Hepatic stellate cell (primary cell): ENCODE results near the gene CCDC57.

ENCODE experiments used
- DNase-seq: peaks from one replicate; pipeline ENCODE4 v3.0.0; 2011; ENCODE audit warnings: low spot score

Gene CCDC57

DNA sequence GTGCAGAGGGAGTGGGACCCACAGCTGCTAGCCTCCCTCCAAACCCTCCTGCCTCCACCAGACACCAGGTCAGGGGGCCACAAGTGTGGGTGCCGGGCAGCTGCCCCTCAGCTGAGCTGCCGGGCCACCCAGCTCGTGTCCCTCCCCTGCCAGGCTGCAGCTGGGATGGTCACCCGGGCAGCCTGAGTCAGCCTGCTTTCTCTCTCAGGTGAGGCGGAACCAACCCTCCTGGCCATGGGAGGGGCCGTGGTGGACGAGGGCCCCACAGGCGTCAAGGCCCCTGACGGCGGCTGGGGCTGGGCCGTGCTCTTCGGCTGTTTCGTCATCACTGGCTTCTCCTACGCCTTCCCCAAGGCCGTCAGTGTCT, 23.1 kb upstream of the CCDC57 start:
- DNase-seq = no peak

DNA sequence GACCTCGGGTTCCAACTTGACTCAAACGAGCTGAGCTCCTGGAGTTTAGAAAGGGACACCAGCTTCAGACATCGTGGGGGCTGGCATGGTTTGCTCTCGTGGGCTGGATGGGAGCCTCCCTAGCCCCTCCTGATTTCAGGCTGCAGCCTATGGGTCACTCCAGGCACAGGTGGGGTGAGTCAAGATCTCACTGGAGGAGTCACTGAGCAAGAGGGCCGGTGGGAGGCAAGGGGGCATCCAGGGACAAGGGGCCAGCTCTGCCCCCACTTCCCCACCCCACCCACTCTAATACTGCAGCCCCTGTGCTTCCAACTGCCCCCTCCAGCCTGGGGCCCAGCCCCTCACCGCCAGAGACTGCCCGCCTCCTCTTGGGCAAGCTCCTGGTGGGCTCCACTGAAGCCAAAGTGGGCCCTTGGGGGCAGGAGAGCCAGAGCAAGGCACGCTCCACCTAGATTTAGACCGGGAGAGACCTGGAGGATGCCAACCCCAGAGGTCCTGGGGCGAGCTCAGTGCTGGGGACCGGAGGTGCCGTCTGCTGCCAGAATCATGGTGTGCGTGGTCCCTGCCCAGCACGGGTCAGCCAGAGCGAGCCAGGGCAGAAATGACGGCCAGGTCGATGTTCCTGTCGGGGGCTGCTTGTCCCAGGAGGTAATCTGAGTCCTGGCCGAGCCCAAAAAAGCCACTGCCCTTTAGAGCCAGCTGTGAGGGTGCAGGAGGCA, 22.6 kb upstream of the CCDC57 start:
- no peak for DNase-seq

DNA sequence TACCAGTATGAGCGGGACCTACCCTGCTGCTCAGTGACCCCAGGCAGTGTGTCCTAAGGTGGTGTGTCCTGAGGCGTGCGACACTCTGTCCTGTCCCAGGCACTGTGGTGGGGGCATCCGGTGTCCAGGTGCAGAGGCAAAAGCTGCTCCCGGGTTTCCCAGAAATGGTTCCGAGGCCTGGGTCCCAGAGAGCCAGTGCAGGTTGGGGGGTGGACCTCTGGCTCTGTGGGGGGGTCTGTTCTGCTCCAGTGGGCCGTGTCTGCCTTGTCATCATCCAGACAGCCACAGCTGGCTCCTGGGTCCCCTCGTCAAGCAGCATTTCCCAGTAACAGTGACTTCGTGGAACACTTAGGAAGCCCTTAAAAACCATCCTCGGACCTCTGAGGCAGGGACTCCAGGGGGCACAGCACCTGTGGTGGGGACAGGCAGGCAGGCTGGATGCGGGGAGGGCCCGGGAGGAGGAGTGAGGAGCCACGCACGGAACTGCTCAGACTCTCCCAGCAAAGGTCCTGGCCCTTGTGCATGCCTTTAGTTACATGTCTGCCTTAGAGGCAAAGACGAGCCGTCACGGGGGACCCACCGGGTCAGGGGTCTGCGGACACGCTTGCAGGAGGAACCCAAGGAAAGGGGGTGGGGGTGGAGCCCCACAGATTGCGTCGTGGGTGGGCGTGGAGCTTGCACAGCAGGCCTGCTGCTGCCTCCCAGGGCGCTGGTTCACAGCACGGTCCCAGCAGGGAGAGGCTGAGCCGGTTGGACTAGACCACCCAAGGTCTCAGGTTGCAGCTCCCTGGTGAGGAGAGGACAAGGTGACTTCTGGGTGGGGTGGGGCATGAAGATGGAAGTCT, 21.8 kb upstream of the CCDC57 start:
- DNase-seq = no peak

DNA sequence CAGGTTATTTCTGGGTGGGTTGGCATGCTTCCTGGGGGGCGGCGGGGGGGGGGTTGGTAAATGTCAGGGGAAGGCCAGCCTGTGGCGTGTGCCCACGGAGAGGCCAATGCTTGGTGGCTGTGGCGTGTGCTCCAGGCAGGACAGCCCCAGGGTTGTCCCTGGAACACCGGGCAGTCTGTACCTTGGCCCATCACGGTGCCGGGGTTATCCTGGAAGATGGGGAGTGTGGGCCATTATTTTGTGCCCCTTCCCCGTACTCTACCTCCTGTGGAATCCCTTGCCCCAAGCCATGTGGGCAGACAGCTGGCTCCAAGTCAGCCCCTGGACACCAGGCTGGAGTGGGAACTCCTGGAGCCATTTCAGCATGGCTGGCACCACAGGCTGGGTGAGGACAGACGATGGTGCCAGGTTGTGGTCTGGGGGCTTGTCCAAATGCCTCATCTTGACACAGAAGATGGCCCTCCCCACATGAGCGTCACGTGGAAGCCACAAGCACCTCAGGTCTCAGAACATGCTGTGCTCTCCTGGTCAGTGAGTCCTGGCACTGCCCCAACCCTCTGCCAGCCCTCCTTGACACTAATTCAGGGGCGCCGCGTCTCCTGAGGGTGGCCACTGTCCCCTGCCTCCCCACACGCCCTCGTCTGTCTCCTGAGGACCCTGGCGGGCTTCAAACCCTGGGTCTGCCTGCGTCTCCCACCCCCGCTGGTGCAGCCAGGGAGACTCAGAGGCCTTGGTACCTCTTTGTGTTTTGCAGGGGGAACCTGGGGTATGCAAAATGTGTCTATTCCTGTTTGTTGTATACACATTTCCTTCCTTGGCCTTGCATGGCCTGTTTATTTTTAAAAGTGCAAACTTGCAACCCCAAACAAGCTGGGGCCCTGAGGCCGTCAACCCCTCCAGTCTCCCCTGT, 20.5 kb upstream of the CCDC57 start:
- no peak for DNase-seq

DNA sequence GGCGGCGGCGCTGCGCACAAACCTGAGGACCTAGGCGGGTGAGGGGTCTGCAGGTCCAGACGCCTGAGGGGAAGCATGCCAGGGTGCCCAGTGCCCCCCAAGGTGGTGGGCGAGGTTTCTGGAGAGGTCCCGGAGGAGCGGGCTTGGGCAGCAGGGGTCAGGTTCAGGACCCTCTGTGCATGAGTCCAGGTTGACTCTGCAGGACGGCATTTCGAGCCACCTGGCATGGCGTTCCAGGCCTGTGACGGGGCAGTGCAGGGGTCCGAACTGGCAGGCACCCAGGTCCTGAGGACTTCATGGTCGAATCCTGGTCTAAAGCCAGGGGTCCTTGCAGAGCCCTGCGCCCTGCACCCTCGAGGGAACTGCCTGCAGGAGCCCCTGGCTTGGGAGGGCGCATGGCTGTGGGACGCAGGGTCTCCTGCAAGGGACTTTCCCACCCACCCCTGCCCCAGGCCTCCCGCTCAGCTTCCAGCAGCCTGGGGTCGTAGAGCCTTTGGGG, 19.7 kb upstream of the CCDC57 start:
- DNase-seq = no peak

DNA sequence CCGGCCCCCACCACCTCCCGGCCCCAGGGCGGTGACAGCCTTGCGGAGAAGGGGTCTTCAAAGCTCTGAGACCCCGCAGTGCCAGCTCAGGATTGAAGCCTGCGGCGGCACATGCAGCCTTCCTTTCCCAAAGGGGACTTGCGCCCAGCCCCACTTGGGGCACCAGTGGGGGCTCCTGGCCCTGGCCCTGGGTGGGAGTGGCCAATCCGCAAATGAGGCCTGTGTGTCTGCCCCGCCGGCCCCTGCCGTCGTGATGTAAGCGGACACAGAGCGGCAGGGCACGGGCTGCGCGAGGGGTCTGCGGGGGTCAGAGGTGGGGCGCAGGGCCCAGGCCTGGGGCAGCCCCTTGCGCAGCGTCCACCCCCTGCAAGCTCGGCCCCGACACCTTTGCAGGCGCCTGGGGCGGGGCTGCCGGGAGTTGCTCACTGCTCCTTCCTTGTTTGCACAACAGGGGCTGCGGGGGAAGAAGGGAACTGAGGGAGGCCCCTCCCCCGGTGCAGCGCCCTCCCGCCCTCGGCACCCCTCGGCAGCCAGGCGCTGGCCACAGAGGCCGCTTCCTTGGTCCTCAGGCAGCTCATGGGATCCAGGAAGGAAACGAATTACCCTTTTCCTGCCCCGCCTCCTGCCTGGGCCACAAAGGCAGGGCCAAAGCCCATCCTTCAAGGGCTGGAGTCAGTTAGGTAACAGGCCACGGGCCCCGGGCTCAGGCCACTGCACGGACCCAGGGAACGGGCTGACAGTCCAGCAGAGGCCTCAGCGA, 19.1 kb upstream of the CCDC57 start:
- peak; percentile 58 for DNase-seq

DNA sequence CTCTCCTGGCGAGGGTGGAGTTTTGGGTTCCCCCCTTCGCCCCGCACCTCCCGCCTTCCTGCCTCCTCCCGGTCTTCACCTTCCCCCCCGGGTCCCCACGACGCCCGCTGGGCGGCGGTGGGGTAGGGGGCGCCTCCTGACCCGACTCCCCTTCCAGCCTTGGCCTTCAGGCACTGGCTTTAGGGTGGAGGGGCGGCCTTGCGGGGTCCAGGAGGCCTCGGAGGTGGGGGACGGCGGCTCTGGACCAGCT, 18.6 kb upstream of the CCDC57 start:
- no peak for DNase-seq

DNA sequence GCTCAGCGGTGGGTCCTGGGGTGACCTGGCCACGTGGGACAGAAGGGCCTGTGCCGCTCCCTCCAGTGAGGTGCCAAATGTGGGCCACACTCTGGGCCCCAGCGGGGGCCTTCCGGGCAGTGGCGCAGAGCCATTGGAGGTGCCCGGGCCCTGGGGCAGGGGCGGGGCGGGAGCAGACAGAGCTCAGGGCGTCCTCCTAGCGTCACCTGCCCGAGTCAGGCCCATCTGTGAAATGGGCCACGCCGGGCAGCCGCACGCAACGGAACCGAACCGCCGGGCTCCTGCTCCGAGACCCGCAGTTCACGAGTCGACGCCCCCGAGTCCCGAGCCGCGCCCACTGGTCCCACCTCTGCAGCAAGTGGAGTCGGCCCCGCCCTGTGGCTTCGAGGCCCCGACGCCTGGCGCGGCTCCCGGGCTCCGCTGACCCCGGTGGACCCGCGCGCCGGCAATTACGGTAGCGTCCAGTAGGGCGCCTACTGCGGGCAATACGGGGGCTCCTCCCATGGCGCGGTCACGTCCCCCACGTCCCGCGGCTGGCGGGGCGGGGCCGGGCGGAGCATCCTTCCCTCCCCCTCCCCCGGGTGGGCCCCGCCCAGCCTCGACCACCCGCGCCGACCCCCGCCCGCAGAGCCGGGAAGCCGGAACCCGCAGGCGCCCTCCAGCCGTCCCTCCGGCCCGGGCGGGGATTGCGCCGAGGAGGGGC, 18.1 kb upstream of the CCDC57 start:
- peak; percentile 93 for DNase-seq

DNA sequence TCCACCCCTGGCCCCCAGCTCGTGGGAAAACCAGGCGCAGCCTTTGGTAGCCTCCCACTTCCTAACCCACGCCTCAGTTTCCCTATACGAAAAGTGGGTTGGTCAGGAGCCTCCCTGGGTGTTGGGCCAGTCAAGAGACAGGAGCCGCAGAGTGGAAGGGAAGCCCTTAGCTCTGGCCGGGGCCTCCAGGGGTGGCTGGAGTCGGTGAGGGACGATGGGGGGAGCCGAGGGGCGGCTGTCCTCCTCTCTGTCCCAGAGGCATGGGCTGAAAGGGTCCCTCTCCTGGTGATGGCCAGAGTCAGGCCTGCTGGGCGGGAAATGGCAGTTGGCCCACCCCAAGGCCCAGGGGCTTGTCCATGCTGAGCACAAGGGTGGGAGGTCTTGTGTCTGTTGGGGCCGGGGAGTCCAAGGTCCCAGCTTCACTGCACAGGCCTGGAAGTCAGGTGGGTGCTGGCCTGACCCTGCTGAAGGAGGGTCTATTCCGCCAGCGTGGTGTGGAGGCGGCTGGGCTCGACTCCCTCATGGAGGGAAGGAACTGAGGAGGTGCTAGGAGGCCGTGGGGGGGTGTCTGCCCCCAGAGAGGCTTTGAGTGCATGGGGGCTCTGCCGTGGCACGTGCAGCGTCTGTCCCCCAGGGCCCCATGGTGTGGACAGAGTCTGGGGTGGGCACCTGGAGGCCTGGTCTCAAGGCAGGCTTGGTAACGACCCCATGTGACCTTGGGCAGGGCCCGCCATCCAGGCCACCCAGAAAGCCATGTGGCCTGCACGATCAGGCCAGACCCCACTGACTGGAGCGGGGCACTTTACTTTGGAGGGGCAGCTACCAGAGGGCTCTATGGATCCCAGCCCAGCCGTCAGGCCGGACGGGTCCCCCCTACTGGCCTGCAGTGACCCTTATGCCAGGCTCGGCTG, 17.3 kb upstream of the CCDC57 start:
- peak; percentile 43 for DNase-seq

DNA sequence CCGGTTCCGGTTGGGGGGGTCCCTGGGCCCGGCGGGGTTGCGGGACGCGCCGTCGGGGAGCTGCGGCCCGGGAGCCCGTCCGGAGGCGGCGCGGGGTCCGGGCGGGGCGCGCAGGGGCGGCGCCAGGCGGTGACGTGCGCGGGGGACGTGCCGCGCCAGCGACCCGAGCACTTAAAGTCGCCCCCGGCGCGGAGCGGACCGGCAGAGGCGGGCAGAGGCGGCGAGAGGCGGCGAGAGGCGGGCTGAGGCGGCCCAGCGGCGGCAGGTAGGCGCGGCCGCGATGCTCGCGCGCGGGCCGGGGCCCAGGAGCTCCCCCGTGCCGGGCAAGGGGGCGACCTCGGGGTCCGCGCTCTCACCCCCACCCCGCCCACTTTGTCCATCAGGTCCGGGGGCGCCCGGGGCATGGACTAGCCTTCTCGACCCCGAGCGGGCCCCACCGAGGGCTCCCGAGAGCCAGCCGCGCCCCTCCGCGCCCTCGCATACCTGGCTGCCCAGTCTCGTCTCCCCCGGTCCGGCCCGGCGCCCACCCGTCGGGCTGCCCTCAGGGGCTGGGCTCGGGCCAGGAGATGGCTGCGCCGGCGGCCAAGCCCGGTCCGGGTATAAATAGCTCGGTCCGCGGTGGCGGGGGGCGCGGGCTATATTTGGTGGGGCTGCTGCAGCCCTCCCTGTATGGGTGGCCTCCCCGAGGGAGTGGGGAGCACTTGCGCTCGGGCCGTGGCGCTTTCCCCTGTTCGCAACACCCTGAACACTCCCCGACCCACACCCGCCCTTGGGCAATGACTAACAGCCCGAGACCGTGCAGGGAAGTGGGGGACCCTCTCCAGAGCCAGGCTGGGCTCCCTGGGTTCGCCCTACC, 16.4 kb upstream of the CCDC57 start, which contains the start of gene SLC16A3:
SLC16A3 (plus strand) TSS at position 201 of the 856 bp plus-strand sequence. CDS start 6,967 bp downstream, outside the sequence.
- DNase-seq = peak; percentile 91

DNA sequence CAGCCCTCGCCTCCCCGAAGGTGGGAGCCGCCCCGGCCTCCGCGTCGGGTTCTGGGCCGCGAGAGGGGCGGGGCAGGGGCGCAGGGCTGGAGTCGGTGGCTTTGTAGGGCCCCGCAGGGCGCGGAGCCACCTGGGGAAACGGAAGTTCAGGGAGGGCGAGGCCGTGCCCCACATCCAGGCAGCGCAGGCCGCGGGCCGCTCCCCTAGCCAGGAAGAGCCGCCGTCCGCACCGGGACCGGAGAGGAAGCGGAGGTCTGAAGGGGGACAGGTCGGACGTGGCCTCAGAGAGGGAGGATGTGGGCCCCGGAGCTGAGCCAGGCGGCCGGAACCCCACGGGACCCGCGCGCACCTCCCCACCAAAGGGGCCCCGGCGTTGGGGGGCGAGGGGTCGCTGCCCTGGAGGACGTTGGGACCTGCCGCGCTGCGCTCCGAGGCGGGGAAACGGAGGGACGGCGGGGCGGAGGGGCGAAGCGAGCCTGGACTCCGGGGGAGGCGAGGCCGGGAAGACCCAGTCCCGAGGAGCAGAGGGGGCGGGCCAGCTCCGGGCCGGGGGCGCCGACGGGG, 15.7 kb upstream of the CCDC57 start:
- DNase-seq = no peak

DNA sequence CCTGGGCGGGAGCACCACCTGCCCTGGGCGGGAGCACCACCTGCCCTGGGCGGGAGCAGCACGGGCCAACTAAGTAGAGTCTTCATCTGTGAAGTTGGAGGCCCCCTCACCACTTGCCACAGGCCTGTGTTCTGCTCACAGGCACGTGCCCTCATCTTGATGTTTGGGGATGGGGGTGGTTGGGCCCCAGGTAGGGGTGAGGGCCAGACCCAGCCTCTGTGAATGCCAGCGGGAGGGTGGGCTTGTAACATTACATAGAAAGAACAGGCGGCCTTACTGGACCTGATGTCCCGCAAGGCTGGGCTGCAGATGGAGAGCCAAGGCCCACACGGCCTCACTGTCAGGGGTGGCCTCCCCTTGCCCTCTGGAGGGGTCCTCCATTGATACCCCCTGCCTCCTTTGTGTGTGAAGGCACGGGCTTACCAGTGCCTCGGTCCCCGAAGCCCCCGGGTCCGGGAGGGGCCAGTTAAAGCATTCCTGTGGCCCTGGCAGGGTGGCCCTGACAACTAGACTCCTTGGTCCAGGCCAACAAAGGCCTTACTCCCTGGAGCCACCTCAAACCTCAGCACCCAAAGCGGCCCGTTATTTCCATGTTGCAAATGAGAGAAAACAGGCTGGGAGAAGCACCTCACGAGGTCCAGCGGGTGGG, 15.1 kb upstream of the CCDC57 start:
- DNase-seq = no peak

DNA sequence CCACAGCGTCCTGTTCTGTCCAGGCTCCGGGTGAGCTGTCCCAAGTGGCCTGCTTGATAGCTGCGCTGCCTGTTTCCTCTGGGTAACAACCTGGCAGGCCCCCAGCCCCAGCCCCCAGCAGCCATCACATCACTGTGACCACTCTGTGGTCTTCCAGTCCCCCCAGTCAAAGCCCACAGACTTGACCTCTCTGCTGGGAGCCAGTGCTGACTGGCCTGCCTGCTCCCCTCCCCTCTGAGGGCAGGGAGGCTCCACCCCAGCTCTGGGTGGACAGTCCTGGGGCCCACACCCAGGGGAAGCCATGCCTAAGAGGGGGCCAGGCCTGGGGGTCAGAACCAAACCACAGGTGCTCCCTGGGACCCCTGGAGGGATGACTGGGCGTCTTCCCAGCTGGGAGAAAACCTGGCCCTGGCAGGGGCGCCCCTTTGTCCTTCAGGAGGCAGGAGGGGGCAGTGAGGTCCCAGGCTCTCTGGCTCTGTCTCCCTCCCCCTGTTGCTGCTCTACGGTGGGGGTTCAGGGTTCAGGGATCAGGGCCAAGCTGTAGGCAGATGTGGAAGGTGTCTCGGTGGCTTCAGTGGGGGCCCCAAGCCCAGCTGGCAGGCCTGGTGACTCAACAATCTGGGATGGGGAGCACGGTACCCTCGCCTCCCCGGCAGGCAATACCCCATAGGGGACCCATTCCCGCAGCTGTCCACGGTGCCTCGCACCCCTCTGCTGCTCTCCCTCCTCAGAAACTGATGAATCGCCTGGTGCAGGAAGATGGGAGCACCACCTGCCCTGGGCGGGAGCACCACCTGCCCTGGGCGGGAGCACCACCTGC, 14.4 kb upstream of the CCDC57 start:
- DNase-seq = no peak

DNA sequence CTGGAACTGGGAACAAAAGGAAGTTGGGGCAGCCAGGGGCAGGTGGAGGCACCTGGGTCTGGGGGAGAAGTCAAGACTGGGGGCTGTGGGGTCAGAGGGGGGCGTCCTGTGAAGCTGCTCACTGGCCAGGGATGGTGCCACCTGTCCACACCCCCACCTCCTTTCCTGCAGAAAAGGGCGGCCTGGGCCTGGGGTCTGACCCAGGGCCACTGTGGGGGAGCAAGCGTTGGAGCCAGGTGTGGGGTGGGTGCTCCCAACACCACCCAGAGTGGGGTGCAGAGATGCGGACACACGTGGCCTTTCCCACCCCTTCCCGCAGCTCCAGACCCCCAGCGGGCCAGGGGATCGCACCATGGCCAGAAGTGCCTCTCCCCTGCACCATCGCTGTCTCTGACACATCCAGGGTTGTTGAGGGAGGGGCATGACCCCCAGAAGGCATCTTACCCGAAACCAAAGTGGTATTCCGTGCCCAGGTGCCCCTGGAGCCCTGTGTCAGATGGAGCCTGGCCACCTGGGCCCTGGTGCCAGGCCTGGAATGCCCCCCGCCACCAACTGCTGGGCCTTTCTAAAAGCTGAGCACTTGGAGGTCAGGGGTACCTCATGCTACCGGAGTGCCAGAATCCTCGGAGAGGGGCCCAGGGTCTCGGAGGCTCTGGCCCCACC, 13.6 kb upstream of the CCDC57 start:
- no peak for DNase-seq

DNA sequence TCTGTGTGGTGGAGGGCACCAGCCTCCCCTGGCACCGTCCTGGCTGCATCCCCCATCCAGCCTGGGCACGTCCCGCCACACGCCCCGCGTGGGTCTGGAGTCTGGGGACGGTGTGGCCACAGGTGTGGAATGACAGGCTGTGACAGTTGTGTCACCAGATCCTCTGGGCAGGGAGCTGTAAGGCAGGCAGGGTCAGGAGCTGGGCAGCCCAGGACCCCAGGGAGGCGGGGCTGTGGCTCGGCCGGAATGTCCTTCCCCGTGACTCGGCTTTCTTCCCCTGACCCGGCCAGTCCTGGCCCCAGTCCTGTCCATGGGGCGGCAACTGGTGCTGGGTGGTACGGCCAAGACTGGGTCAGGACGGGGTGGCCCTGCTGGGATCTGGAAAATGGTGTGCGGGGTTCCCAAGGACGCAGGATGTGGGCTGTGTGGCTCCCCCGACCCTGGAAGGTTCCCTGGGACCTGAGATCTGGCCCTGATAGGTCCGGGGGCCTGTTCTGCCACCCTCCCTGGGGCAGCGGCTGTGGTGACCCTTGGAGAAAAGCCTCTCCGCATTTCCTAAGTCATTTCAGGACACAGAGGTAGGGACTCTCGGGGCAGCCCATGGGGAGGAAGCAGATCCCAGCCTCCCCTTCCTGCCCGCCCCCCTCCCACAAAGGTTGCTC, 12.9 kb upstream of the CCDC57 start:
- DNase-seq = no peak

DNA sequence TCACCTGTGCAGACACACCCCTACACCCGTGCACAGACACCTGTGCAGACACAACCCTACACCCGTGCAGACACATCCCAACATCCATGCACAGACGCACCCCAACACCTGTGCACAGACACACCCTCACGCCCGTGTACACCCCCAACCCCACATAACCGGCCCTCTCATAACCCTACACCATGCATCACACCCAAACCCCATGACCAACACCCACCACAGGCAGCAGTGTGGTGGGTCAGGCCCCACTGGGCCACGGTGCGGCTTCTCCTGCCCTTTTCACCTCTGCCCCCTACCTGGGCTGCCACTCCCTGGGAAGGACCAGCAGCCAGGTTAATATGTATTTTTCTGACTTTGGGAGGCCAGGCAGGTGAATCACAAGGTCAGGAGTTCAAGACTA, 12.0 kb upstream of the CCDC57 start:
- DNase-seq = no peak
